Osteoblast (primary cell): ENCODE data around the gene AUTS2. TPM values are rescaled to one million over a fixed set of nuclear protein-coding genes. Genes with fewer than 3 reads are reported as not detected.

Source experiments
- DNase-seq: peaks from one replicate; pipeline ENCODE4 v3.0.0; 2011; ENCODE audit warnings: low spot score, mixed read lengths; ENCODE audit not compliant: insufficient read length; ENCODE audit errors: missing footprints
- H2AFZ ChIP-seq: 2 replicates; pipeline ENCODE4 v1.6.0; 2011; ENCODE audit warnings: mild to moderate bottlenecking, low read length
- H3K27ac ChIP-seq: 2 replicates; pipeline ENCODE4 v1.5.1; 2011; ENCODE audit warnings: mild to moderate bottlenecking, low read depth, low read length, moderate library complexity
- H3K27me3 ChIP-seq: 2 replicates; pipeline ENCODE4 v1.6.0; 2012; ENCODE audit warnings: mild to moderate bottlenecking, control low read depth, inconsistent platforms, low read length, moderate library complexity; ENCODE audit not compliant: insufficient read depth
- H3K36me3 ChIP-seq: 2 replicates; pipeline ENCODE4 v1.5.1; 2011; ENCODE audit warnings: mild to moderate bottlenecking, low read length, control low read depth, moderate library complexity; ENCODE audit not compliant: insufficient read depth
- H3K4me1 ChIP-seq: 2 replicates; pipeline ENCODE4 v1.5.1; 2011; ENCODE audit warnings: mild to moderate bottlenecking, low read length, control low read depth, moderate library complexity; ENCODE audit not compliant: insufficient read depth
- H3K4me2 ChIP-seq: 2 replicates; pipeline ENCODE4 v1.6.0; 2011; ENCODE audit warnings: mild to moderate bottlenecking, low read length; ENCODE audit not compliant: insufficient read depth
- H3K4me3 ChIP-seq: fragments of 200-600 bp; sonication (generic); 3 replicates; pipeline ENCODE4 v1.5.1; 2012; ENCODE audit warnings: mild to moderate bottlenecking, low read length, inconsistent platforms; ENCODE audit not compliant: insufficient read depth
- H3K79me2 ChIP-seq: 2 replicates; pipeline ENCODE4 v1.6.0; 2012; ENCODE audit warnings: mild to moderate bottlenecking, low read length, control low read depth, inconsistent platforms; ENCODE audit not compliant: insufficient read depth
- H3K9me3 ChIP-seq: 2 replicates; pipeline ENCODE4 v1.5.1; 2011; ENCODE audit warnings: low read depth, low read length, control low read depth
- H4K20me1 ChIP-seq: 2 replicates; pipeline ENCODE4 v1.6.0; 2012; ENCODE audit warnings: mild to moderate bottlenecking, low read length, control low read depth; ENCODE audit not compliant: insufficient read depth
- total RNA-seq: library from RNA; depleted of rRNA; stranded (reverse); fragments of >200 nt; gene quantifications from 2 replicates; pipeline ENCODE4 v1.2.3, GENCODE V29; 2012
- TF ChIP-seq, protein P1 (sequence below): IDR thresholded peaks from 2 replicates; pipeline ENCODE4 v1.5.1; 2011; ENCODE audit warnings: mild to moderate bottlenecking, low read depth, low read length, moderate library complexity; ENCODE audit errors: extremely low read depth

Gene AUTS2
- total RNA-seq, 1 donor = 15.2 TPM

DNA sequence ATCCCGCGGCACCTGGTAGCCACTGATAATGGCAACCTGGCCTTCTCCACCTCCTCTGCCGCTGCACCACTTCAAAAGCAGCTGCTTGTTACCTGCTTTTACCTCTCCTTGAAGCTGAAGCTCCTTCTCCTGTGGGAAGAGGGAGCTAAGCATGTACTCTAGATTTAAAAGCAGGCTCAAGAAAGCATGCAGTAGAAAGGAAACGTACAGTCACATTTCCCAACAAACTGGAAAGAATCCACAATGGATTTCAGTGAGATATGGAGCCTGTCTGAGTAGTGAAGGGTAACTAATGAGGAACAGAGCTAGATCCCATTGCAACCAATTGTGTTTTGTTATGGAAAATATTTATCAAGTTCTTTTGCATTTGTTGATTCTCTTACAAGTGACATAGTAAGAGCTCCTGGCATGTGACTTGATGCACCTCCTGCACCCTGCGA is 1076.3 kb downstream of the AUTS2 start:
- H3K4me3 ChIP-seq = no peak overlapping the region
- H4K20me1 ChIP-seq = no peaks in the 10 kb centered on the region
- H3K4me1 ChIP-seq = peaks cover 11% of the 10 kb centered on the region
- H3K79me2 ChIP-seq = no peaks in the 10 kb centered on the region
- no peak overlapping the region for H3K4me2 ChIP-seq
- no peaks in the 10 kb centered on the region for H3K27me3 ChIP-seq
- DNase-seq = no peak
- no peak overlapping the region for H2AFZ ChIP-seq
- TF ChIP-seq, protein P1, sequence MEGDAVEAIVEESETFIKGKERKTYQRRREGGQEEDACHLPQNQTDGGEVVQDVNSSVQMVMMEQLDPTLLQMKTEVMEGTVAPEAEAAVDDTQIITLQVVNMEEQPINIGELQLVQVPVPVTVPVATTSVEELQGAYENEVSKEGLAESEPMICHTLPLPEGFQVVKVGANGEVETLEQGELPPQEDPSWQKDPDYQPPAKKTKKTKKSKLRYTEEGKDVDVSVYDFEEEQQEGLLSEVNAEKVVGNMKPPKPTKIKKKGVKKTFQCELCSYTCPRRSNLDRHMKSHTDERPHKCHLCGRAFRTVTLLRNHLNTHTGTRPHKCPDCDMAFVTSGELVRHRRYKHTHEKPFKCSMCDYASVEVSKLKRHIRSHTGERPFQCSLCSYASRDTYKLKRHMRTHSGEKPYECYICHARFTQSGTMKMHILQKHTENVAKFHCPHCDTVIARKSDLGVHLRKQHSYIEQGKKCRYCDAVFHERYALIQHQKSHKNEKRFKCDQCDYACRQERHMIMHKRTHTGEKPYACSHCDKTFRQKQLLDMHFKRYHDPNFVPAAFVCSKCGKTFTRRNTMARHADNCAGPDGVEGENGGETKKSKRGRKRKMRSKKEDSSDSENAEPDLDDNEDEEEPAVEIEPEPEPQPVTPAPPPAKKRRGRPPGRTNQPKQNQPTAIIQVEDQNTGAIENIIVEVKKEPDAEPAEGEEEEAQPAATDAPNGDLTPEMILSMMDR = no peak
- no peaks in the 10 kb centered on the region for H3K9me3 ChIP-seq
- no peak overlapping the region for H3K27ac ChIP-seq
- no peaks in the 10 kb centered on the region for H3K36me3 ChIP-seq

DNA sequence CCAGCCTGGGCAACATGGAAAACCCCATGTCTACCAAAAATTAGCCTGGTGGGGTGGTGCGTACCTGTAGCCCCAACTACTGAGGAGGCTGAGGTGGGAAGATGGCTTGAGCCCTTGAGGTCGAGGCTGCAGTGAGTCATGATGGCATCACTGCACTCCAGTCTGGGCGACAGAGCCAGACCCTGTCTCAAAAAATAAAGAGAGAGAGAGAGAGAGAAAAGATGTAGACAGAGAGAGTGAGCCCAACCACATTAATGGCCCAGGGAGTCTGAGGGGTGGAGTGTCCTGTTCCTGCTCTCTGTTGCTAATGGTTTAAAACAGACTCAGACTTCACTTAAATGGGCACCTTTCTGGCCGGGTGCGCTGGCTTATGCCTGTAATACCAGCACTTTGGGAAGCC is 1078.0 kb downstream of the AUTS2 start:
- TF ChIP-seq, protein P1 = no peak
- Histone ChIP-seq H3K4me1 (peaks cover 18% of the 10 kb centered on the region), H2AFZ (no peak overlapping the region), H3K4me3 (no peak overlapping the region), H3K27ac (no peak overlapping the region), H4K20me1 (no peaks in the 10 kb centered on the region), H3K36me3 (no peaks in the 10 kb centered on the region), H3K79me2 (no peaks in the 10 kb centered on the region), H3K9me3 (no peaks in the 10 kb centered on the region), H3K4me2 (no peak overlapping the region), H3K27me3 (no peaks in the 10 kb centered on the region)
- no peak for DNase-seq

DNA sequence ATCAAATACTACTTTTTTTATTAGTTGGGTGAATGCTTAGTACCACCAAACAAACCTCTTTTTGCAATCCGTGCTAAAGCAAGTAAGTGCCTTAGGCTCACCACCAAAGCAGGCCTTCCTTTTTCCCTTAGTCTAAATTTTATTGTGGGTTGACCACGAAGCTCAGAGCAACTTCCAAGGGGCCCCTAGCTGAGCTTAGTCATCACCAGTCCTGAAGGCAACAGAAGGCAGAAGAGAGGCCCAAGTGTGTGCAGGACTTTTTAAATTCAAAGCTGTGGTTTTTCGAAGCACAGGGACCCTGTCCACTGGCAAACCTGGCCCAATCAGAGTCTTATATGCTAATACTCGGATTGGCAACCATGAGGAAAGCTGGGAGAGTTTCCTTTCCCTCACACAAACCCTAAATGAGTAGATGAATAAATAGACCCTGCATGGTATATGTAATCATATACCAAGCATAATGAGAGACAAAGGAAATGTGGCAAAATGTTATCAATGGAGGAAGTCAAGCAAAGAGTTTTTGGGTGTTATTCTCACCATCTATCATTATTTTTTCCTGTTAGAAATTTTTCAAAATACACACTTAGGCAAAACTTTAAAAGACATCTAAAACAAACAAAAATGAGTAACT is 1080.5 kb downstream of the AUTS2 start:
- Histone ChIP-seq H3K36me3 (no peaks in the 10 kb centered on the region), H3K4me3 (no peak overlapping the region), H3K9me3 (no peaks in the 10 kb centered on the region), H4K20me1 (no peaks in the 10 kb centered on the region), H2AFZ (no peak overlapping the region), H3K4me1 (peaks cover 18% of the 10 kb centered on the region), H3K27ac (no peak overlapping the region), H3K4me2 (no peak overlapping the region), H3K79me2 (no peaks in the 10 kb centered on the region), H3K27me3 (no peaks in the 10 kb centered on the region)
- TF ChIP-seq, protein P1 = no peak
- peak; percentile 79 for DNase-seq

DNA sequence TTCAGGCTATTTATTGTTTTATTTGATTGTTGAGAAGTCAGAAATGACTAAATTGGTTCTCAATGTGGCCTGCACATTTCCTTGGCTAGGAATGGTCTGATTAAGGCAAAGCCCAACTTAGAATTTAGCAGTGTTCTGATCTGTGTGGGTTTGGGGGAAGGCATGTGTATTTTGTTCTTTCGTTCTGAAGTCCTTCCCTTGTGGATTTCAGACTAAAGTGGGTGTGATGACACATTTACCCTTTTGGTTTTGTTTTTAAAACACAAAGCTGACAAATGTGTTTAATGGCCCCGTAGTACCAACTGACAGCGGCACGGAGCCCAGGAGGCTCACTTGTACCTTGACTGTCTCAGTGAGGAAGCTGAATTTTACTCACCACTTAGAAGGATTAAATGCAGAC is 1081.4 kb downstream of the AUTS2 start:
- Histone ChIP-seq H3K27me3 (no peaks in the 10 kb centered on the region), H3K9me3 (no peaks in the 10 kb centered on the region), H3K4me3 (peak overlapping the region; percentile 23), H3K4me1 (peaks cover 18% of the 10 kb centered on the region), H4K20me1 (no peaks in the 10 kb centered on the region), H3K4me2 (peak overlapping the region; percentile 60), H3K36me3 (no peaks in the 10 kb centered on the region), H3K79me2 (no peaks in the 10 kb centered on the region), H3K27ac (no peak overlapping the region), H2AFZ (peak overlapping the region; percentile 46)
- TF ChIP-seq, protein P1 = no peak
- peak; percentile 80 for DNase-seq
